Peyer's patch (tissue), 4 donors: ENCODE measurements around the gene EXOC3. TPM values are rescaled to one million over a fixed set of nuclear protein-coding genes. Genes with fewer than 3 reads are reported as not detected.

Experiments used
- DNase-seq, 3 donors: peaks; one replicate each; pipeline ENCODE4 v3.0.0-alpha.2; 2017 to 2019
- H3K27ac ChIP-seq, 4 donors: fragments of 200-600 bp; sonication (generic); one replicate each; pipeline ENCODE4 v1.5.1; 2016 to 2019
- H3K27me3 ChIP-seq, 2 donors: fragments of 200-600 bp; sonication (generic); one replicate each; pipeline ENCODE4 v1.5.1; 2019
- H3K36me3 ChIP-seq, 3 donors: fragments of 200-600 bp; sonication (generic); one replicate each; pipeline ENCODE4 v1.5.1; 2016 to 2019
- H3K4me1 ChIP-seq, 4 donors: fragments of 200-600 bp; sonication (generic); one replicate each; pipeline ENCODE4 v1.5.1; 2016 to 2019
- H3K4me3 ChIP-seq, 4 donors: fragments of 200-600 bp; sonication (generic); 1 replicate in 3 of 4; 2 replicates in 1 of 4; pipeline ENCODE4 v1.5.1; 2016 to 2019; ENCODE audit warnings: mild to moderate bottlenecking in 1 of 4
- H3K9me3 ChIP-seq, 4 donors: fragments of 200-600 bp; sonication (generic); one replicate each; pipeline ENCODE4 v1.5.1; 2016 to 2019; ENCODE audit warnings: mild to moderate bottlenecking in 1 of 4
- CTCF ChIP-seq, 6 experiments: fragments of 450-650 bp in 4 of 6; fragments of 200-600 bp in 2 of 6; sonication (generic) in 1 of 6; IDR thresholded peaks; one replicate each; pipeline ENCODE4 v1.5.1; 2017 to 2019; ENCODE audit warnings: antibody characterized with exemption in 6 of 6, mild to moderate bottlenecking in 3 of 6, moderate library complexity in 1 of 6
- POLR2A ChIP-seq, 2 donors: fragments of 450-650 bp; IDR thresholded peaks; one replicate each; pipeline ENCODE4 v1.5.1; 2017; ENCODE audit warnings: antibody characterized with exemption in 2 of 2, mild to moderate bottlenecking in 2 of 2, moderate library complexity in 2 of 2
- total RNA-seq, 4 donors: library from RNA; depleted of rRNA; stranded (reverse); fragments of >200 nt; gene quantifications; one replicate each; pipeline ENCODE4 v1.1.0, GENCODE V29; 2016

EXOC3 gene
- total RNA-seq, 4 donors from 2014 or later: 74.3 to 201 (median 141) TPM

DNA sequence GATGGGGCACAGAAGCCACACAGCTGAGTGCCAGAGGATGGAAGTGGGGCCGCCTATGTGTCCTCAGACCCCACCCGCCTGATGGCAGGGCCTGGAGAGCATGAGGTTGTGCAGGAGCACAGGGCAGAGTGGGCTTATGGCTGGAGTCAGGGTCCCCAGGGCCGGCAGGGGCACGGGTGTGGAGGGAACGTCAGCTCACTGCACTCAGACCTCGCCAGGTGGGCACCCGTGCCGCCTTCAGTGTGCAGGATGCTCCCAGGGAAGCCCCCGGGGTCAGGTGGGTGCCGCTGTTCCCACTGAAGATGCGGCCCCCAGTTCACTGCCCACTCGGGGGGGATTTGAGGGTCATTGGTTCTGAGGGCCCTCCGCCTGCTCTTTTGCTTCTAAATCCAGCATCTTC, 34.9 kb downstream of the EXOC3 start:
- TF ChIP-seq CTCF (IDR thresholded peaks at IDR 0.05): no peak
- TF ChIP-seq POLR2A (IDR thresholded peaks at IDR 0.05): no peak
- H3K36me3 ChIP-seq: peaks cover 0 to 6% (median 0%) of the 10 kb centered on the region in 3 donors
- H3K27me3 ChIP-seq: no peaks in the 10 kb centered on the region
- no peaks in the 10 kb centered on the region for H3K9me3 ChIP-seq
- H3K4me3 ChIP-seq: no peak overlapping the region
- H3K4me1 ChIP-seq: peaks cover 0 to 25% (median 5%) of the 10 kb centered on the region in 4 donors
- DNase-seq: no peak
- H3K27ac ChIP-seq: no peak overlapping the region

- H3K36me3 ChIP-seq: peaks cover 0 to 6% (median 0%) of the 10 kb centered on the region in 3 donors
- H3K9me3 ChIP-seq: no peaks in the 10 kb centered on the region
- no peaks in the 10 kb centered on the region for H3K27me3 ChIP-seq
- peaks cover 0 to 25% (median 5%) of the 10 kb centered on the region in 4 donors for H3K4me1 ChIP-seq
- DNase-seq: no peak
- no peak for TF ChIP-seq CTCF (IDR thresholded peaks at IDR 0.05)
- TF ChIP-seq POLR2A (IDR thresholded peaks at IDR 0.05): no peak
- no peak overlapping the region for H3K4me3 ChIP-seq
- H3K27ac ChIP-seq: no peak overlapping the region
Measured at GRCh38 chr5:478369-478981, 35.5 kb downstream of the EXOC3 start.

DNA sequence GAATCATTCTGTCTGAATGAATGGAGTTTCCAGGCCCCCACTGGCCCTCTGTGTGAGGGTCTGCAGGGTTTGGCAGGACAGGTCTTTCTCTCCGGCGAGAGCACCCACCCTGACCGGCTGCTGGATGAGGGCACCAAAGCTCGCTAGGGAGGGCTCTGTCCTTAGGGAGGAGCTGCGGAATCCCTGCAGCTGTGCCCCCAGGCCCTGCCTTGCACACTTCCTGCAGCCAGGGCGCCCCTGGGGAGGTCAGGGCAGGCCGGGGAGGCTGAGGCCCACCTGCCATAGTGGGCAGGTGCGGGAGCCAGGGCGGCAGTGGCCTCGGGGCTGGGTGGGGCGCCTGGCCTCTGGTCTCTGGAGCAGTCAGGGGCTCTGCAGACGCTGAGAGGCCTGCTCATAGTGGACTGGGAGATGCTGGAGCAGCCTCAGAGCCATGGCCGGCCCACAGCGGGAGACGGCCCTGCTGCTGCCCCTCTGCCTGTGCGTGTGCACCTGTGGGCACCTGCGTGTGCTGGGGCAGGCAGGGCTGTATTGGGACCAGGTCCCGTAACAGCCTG, 36.1 kb downstream of the EXOC3 start:
- peaks cover 0 to 19% (median 5%) of the 10 kb centered on the region in 4 donors for H3K4me1 ChIP-seq
- no peak for DNase-seq
- no peak overlapping the region for H3K27ac ChIP-seq
- peaks cover 0 to 6% (median 0%) of the 10 kb centered on the region in 3 donors for H3K36me3 ChIP-seq
- H3K27me3 ChIP-seq: no peaks in the 10 kb centered on the region
- H3K9me3 ChIP-seq: no peaks in the 10 kb centered on the region
- H3K4me3 ChIP-seq: no peak overlapping the region
- TF ChIP-seq POLR2A (IDR thresholded peaks at IDR 0.05): no peak
- TF ChIP-seq CTCF (IDR thresholded peaks at IDR 0.05): no peak

GRCh38 chr5:479566-480319, 36.8 kb downstream of the EXOC3 start:
- H3K4me1 ChIP-seq: peaks cover 0 to 18% (median 4%) of the 10 kb centered on the region in 4 donors
- H3K27me3 ChIP-seq: no peaks in the 10 kb centered on the region
- H3K4me3 ChIP-seq: no peak overlapping the region
- TF ChIP-seq CTCF (IDR thresholded peaks at IDR 0.05) (no peak), POLR2A (IDR thresholded peaks at IDR 0.05) (no peak)
- H3K27ac ChIP-seq: no peak overlapping the region
- peaks cover 0 to 6% (median 0%) of the 10 kb centered on the region in 3 donors for H3K36me3 ChIP-seq
- no peak for DNase-seq
- no peaks in the 10 kb centered on the region for H3K9me3 ChIP-seq

DNA sequence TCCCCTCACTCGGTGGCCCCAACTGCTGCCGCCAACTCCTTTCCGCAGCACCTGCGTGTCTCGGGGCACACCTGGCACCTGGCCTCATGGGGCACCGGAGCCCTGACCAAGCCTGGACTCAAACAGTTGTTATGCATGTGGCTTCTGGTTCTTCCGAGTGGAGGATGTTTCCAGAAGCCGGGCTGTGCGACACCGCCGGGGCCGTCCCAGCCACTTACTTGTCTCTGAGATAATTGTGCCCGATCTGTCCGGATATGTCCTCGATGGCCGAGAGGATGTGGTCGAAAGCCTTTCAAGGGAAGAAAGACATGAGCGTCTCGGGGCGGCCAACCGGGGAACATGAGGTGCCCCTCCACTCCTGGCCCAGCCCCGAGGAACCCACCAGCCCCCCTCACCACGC, 38.4 kb downstream of the EXOC3 start:
- H3K36me3 ChIP-seq: peaks cover 0 to 6% (median 0%) of the 10 kb centered on the region in 3 donors
- no peak overlapping the region for H3K4me3 ChIP-seq
- H3K27ac ChIP-seq: no peak overlapping the region
- H3K4me1 ChIP-seq: peaks cover 0 to 9% (median 0%) of the 10 kb centered on the region in 4 donors
- H3K27me3 ChIP-seq: no peaks in the 10 kb centered on the region
- TF ChIP-seq POLR2A (IDR thresholded peaks at IDR 0.05): no peak
- no peak for TF ChIP-seq CTCF (IDR thresholded peaks at IDR 0.05)
- no peak for DNase-seq
- no peaks in the 10 kb centered on the region for H3K9me3 ChIP-seq
